Measurements from ENCODE around the gene OR2C3. TPM values are rescaled to one million over a fixed set of nuclear protein-coding genes. Genes with fewer than 3 reads are reported as not detected.
A peak's percentile ranks its signal among the peaks of the same experiment; 100 is the strongest.

Gene OR2C3
- total and polyA plus RNA-seq, 2 experiments from 2014 or later = not detected

DNA sequence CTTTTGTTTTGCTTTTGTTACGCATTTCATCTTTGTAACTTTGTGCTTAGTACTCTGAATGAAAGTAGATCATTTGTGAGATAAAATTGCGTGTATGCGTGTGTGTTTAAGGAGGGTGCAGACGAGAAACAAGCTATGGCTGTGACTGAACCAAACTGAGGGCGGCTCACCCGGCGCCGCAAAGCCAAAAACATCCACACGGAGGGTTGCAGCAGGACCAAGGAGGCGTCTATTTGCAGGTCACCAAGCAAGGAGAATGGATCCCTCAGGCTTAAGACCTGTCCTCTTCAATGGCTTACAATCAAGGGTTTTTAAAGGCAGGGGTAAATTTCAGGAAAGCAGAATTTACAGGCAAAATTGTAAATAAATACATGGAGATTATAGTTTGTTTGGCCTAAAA, 25.5 kb upstream of the OR2C3 start:
- Histone ChIP-seq H3K4me3 (no peak overlapping the region), H3K27me3 (ENCODE audit: insufficient read depth) (no peaks in the 10 kb centered on the region), H3K9me2 (ENCODE audit: insufficient read depth) (no peaks in the 10 kb centered on the region), H3K27ac (ENCODE audit: low read depth) (no peak overlapping the region), H2AFZ (peak overlapping the region; percentile 97), H4K20me1 (replicated peaks; ENCODE audit: insufficient read depth) (no peaks in the 10 kb centered on the region), H3K79me2 (replicated peaks; ENCODE audit: insufficient read depth) (no peaks in the 10 kb centered on the region), H3K4me1 (ENCODE audit: insufficient read depth) (peaks cover 9% of the 10 kb centered on the region), H3F3A (replicated peaks; ENCODE audit: low read depth) (no peaks in the 10 kb centered on the region), H3K36me3 (ENCODE audit: insufficient read depth) (no peaks in the 10 kb centered on the region), H3K4me2 (peak overlapping the region; percentile 12; the same call in 1 of the 2 replicates)
- no peak for TF ChIP-seq ZNF462 (CRISPR knock-in tag; IDR thresholded peaks at IDR 0.05)
- TF ChIP-seq ZNF331 (CRISPR knock-in tag; IDR thresholded peaks at IDR 0.05; ENCODE audit: low read depth) = no peak
- no peak for TF ChIP-seq EZH2phosphoT487 (IDR thresholded peaks at IDR 0.05; ENCODE audit: unreplicated experiment)
- TF ChIP-seq NANOG (IDR thresholded peaks at IDR 0.05; ENCODE audit: borderline replicate concordance) = no peak
- TF ChIP-seq ZNF114 (CRISPR knock-in tag; IDR thresholded peaks at IDR 0.05) = no peak
- TF ChIP-seq, protein P1, sequence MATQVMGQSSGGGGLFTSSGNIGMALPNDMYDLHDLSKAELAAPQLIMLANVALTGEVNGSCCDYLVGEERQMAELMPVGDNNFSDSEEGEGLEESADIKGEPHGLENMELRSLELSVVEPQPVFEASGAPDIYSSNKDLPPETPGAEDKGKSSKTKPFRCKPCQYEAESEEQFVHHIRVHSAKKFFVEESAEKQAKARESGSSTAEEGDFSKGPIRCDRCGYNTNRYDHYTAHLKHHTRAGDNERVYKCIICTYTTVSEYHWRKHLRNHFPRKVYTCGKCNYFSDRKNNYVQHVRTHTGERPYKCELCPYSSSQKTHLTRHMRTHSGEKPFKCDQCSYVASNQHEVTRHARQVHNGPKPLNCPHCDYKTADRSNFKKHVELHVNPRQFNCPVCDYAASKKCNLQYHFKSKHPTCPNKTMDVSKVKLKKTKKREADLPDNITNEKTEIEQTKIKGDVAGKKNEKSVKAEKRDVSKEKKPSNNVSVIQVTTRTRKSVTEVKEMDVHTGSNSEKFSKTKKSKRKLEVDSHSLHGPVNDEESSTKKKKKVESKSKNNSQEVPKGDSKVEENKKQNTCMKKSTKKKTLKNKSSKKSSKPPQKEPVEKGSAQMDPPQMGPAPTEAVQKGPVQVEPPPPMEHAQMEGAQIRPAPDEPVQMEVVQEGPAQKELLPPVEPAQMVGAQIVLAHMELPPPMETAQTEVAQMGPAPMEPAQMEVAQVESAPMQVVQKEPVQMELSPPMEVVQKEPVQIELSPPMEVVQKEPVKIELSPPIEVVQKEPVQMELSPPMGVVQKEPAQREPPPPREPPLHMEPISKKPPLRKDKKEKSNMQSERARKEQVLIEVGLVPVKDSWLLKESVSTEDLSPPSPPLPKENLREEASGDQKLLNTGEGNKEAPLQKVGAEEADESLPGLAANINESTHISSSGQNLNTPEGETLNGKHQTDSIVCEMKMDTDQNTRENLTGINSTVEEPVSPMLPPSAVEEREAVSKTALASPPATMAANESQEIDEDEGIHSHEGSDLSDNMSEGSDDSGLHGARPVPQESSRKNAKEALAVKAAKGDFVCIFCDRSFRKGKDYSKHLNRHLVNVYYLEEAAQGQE (IDR thresholded peaks at IDR 0.05; ENCODE audit: unreplicated experiment) = no peak
- TF ChIP-seq EZH2 (IDR thresholded peaks at IDR 0.05; ENCODE audit: low read depth, unreplicated experiment) = no peak
- no peak for TF ChIP-seq POLR2AphosphoS5 (IDR thresholded peaks at IDR 0.05; ENCODE audit: low read depth)
- TF ChIP-seq, protein P2, sequence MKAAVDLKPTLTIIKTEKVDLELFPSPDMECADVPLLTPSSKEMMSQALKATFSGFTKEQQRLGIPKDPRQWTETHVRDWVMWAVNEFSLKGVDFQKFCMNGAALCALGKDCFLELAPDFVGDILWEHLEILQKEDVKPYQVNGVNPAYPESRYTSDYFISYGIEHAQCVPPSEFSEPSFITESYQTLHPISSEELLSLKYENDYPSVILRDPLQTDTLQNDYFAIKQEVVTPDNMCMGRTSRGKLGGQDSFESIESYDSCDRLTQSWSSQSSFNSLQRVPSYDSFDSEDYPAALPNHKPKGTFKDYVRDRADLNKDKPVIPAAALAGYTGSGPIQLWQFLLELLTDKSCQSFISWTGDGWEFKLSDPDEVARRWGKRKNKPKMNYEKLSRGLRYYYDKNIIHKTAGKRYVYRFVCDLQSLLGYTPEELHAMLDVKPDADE (IDR thresholded peaks at IDR 0.05) = no peak
- TF ChIP-seq CREB1 (CRISPR knock-in tag; IDR thresholded peaks at IDR 0.05; ENCODE audit: low read depth) = no peak
- TF ChIP-seq JUNB (IDR thresholded peaks at IDR 0.05; ENCODE audit: unreplicated experiment) = no peak
- no peak for TF ChIP-seq STAT1 (IDR thresholded peaks at IDR 0.05; ENCODE audit: unreplicated experiment)
- TF ChIP-seq CTCF (conservative IDR thresholded peaks at IDR 0.05; ENCODE audit: low read depth in 2 of 2) = no peak
- H3K4me3 Mint-ChIP-seq = no peak overlapping the region
- no peak overlapping the region for H3K27ac Mint-ChIP-seq
- H3K27me3 Mint-ChIP-seq (ENCODE audit: insufficient read depth, low read depth, poor library complexity) = no peaks in the 10 kb centered on the region
- no peaks in the 10 kb centered on the region for H3K36me3 Mint-ChIP-seq (ENCODE audit: low read depth)
- H3K4me1 Mint-ChIP-seq = peaks cover 10% of the 10 kb centered on the region
- DNase-seq (ENCODE audit: low spot score) (peak; percentile 51), ATAC-seq (peak; percentile 84)
- no peaks in the 10 kb centered on the region; the same call in 2 of the 3 replicates for H3K9me3 Mint-ChIP-seq

Data from GM23338 (cell line).